ELR (cell line): Measurements from ENCODE around the gene HIVEP3.

Experiments
- DNase-seq: peaks from one replicate; pipeline ENCODE4 v3.0.0-alpha.2; 2015; ENCODE audit warnings: low read depth

HIVEP3 gene

GRCh38 chr1:41664861-41665640, 253.7 kb downstream of the HIVEP3 start:
- DNase-seq: peak; percentile 92

GRCh38 chr1:41663671-41664400, 254.9 kb downstream of the HIVEP3 start:
- DNase-seq: no peak

GRCh38 chr1:41662765-41663437, 255.8 kb downstream of the HIVEP3 start:
- peak; percentile 90 for DNase-seq

- peak; percentile 85 for DNase-seq
These were observed 256.5 kb downstream of the HIVEP3 start for GRCh38 chr1:41662061-41662764.

- no peak for DNase-seq
These were observed 257.2 kb downstream of the HIVEP3 start for GRCh38 chr1:41661428-41662060.

GRCh38 chr1:41660570-41661427, 257.9 kb downstream of the HIVEP3 start:
- DNase-seq: no peak

- DNase-seq: no peak
These were observed 258.8 kb downstream of the HIVEP3 start for GRCh38 chr1:41659903-41660302.

- DNase-seq: no peak
These were observed 259.6 kb downstream of the HIVEP3 start for GRCh38 chr1:41659159-41659495.

- no peak for DNase-seq
These were observed 260.1 kb downstream of the HIVEP3 start for GRCh38 chr1:41658431-41659158.

GRCh38 chr1:41657679-41658295, 260.9 kb downstream of the HIVEP3 start:
- DNase-seq: no peak

- no peak for DNase-seq
These were observed 261.8 kb downstream of the HIVEP3 start for GRCh38 chr1:41656825-41657500.

- no peak for DNase-seq
These were observed 262.7 kb downstream of the HIVEP3 start for GRCh38 chr1:41656068-41656467.

GRCh38 chr1:41655632-41656031, 263.1 kb downstream of the HIVEP3 start:
- DNase-seq: no peak

GRCh38 chr1:41653574-41653973, 265.1 kb downstream of the HIVEP3 start:
- no peak for DNase-seq

- DNase-seq: no peak
These were observed 266.1 kb downstream of the HIVEP3 start for GRCh38 chr1:41652384-41653265.

- DNase-seq: no peak
These were observed 268.5 kb downstream of the HIVEP3 start for GRCh38 chr1:41650028-41650880.

- DNase-seq: no peak
These were observed 269.2 kb downstream of the HIVEP3 start for GRCh38 chr1:41649396-41650027.
